Fibroblast of skin of abdomen (primary cell): ENCODE measurements around the gene AP1B1.

Experiments
- DNase-seq: peaks from one replicate; pipeline ENCODE4 v3.0.0-alpha.2; 2013

AP1B1 gene

DNA sequence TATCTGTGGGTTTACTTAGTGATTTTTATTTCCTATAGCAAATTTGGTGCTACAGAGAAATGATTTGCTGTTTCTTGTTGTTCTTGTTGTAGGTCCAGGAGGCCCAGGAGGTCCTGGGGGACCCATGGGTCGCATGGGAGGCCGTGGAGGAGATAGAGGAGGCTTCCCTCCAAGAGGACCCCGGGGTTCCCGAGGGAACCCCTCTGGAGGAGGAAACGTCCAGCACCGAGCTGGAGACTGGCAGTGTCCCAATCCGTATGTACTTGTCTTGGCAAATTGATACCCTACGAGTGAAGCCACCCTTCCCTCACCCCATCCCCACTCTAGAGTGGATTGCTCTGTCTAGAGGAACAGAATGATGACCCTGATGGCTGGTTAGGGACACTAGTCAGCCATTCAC lies 89.7 kb downstream of the AP1B1 start:
- no peak for DNase-seq

DNA sequence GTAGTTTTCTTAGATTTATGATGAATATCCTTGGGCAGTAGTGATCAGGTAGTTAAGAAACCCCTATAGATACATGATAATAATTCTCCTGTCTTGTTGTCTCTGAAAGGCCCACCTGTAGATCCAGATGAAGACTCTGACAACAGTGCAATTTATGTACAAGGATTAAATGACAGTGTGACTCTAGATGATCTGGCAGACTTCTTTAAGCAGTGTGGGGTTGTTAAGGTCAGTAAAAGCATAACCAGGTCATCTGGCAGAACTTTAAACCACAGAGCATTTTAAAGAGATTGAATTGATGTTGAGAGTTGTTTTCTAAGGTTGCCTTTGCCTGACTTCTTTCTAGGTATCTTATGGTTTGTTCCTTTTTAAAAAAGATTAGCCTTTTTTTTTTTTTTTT lies 96.0 kb downstream of the AP1B1 start:
- DNase-seq, result no peak

DNA sequence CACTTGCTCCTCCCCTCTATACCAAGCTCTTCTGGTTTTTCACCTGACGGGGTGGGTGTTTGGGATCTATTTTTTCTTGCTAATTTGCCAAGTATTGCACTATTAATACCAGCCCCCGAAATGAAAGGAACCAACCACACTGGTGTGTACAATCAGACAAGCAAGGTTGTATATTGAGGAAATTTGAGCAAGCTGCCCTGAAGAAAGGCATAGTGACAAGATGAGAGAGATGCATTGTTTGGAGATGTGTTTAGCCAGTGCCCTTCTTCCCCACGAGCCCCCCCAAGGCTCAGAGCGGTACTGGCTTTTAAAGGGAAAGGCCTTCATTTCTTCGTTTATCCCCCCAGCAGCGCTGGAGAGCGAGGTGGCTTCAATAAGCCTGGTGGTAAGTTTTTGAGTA lies 97.2 kb downstream of the AP1B1 start:
- no peak for DNase-seq

DNA sequence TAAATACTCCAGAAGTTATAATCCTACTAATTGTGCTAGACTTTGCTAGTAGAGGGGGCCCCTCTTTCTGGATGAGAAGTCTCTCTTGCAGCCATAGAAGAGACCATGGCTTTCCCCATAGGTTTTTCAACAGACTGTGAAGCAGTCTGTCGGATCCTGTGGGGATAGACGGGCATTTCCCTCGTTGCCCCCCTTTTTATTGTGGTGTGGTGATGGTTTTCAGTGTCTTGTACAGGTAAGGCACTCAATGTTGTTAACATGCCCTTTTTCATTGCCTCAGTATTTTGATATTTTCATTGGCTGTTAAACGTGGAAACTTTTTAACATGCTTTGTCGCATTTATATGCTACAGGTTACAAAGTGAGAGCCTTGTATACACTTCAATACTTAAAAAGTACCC lies 98.3 kb downstream of the AP1B1 start:
- no peak for DNase-seq

DNA sequence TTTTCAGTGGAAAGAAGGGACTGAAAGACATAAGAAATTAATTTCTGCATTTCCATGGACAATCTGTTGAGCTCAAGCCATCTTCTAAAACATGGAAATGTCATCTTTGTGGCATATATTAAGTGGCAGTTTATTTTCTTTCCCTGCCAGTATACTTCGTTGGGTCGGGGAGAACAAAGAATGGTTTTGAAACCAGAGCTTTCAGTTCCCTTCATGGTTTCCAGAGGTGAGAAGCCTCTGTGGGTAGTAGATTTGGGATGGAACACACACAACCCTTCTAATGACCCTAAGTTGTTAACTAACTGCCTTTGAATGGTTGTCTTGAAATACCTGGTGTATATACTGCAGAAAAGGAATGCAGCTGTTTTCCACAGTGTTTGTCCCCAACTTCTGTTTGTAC lies 99.5 kb downstream of the AP1B1 start:
- no peak for DNase-seq

DNA sequence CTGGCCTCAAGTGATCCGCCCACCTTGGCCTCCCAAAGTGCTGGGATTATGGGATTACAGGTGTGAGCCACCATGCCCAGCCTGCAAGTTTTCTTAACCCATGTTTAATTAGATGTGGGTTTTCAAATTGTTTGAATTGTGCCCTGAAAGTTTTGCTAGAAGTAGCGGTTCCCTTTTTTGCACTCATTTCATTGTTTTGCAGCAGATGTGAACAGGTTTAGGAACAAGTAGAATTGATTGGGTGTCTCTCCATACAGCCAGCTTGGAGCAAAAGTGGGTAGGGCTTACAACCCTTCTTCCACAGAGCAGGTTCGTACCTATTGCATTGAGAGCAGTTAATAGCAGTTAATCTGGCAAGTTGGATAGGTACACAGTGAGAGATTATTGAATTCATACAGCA lies 104.2 kb downstream of the AP1B1 start:
- DNase-seq, result no peak

DNA sequence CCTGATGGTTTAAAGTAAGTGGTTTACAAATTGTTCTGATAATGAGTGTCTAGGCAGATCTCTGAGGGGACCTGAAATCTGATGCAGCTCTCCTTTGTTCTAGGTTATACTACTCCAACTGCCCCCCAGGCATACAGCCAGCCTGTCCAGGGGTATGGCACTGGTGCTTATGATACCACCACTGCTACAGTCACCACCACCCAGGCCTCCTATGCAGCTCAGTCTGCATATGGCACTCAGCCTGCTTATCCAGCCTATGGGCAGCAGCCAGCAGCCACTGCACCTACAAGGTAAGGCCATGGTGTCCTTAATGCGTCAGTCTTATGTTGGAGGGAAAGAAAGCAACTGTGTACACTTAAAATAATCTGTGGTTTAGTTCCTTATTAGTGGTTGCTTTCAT lies 110.4 kb downstream of the AP1B1 start:
- DNase-seq, result no peak
